A549 (cell line): Measurements from ENCODE around the gene DNAJB6.

Source experiments
- CEBPB ChIP-seq, 2 experiments: fragments of >200 bp in 1 of 2; sonication (Bioruptor Twin) in 1 of 2; formaldehyde crosslinking in 1 of 2; IDR thresholded peaks; 2 replicates each; pipeline ENCODE4 v1.6.1; 2012 to 2016
- EP300 ChIP-seq, 2 experiments: fragments of >200 bp; sonication (Bioruptor Twin); formaldehyde crosslinking; IDR thresholded peaks; 2 replicates in 1 of 2; 3 replicates in 1 of 2; pipeline ENCODE4 v1.6.1; 2016 to 2017
- JUN ChIP-seq, 2 experiments: fragments of >200 bp; sonication (Bioruptor Twin); formaldehyde crosslinking; IDR thresholded peaks; 2 replicates in 1 of 2; 3 replicates in 1 of 2; pipeline ENCODE4 v1.6.1; 2016 to 2017
- JUNB ChIP-seq: fragments of >200 bp; sonication (Bioruptor Twin); formaldehyde crosslinking; IDR thresholded peaks from 2 replicates; pipeline ENCODE4 v1.6.1; 2016
- MAX ChIP-seq: IDR thresholded peaks from 2 replicates; pipeline ENCODE4 v1.6.1; 2012
- MAZ ChIP-seq: fragments of 150-350 bp; IDR thresholded peaks from 2 replicates; pipeline ENCODE4 v1.6.1; 2014; ENCODE audit warnings: antibody characterized with exemption, low read depth, low read length, borderline replicate concordance
- TF ChIP-seq, protein P1 (sequence below): fragments of >200 bp; sonication (Bioruptor Twin); formaldehyde crosslinking; IDR thresholded peaks from 3 replicates; pipeline ENCODE4 v1.5.1; 2016
- TF ChIP-seq, protein P2 (sequence below): fragments of 250-450 bp; sonication (Bioruptor Pico); IDR thresholded peaks from 2 replicates; pipeline ENCODE4 v1.5.0; 2021; ENCODE audit warnings: mild to moderate bottlenecking, moderate library complexity, borderline replicate concordance
- TF ChIP-seq, protein P3 (sequence below): fragments of 200-600 bp; sonication (generic); IDR thresholded peaks from 2 replicates; pipeline ENCODE4 v1.6.1; 2016; ENCODE audit warnings: antibody characterized with exemption, mild to moderate bottlenecking, moderate library complexity

DNA sequence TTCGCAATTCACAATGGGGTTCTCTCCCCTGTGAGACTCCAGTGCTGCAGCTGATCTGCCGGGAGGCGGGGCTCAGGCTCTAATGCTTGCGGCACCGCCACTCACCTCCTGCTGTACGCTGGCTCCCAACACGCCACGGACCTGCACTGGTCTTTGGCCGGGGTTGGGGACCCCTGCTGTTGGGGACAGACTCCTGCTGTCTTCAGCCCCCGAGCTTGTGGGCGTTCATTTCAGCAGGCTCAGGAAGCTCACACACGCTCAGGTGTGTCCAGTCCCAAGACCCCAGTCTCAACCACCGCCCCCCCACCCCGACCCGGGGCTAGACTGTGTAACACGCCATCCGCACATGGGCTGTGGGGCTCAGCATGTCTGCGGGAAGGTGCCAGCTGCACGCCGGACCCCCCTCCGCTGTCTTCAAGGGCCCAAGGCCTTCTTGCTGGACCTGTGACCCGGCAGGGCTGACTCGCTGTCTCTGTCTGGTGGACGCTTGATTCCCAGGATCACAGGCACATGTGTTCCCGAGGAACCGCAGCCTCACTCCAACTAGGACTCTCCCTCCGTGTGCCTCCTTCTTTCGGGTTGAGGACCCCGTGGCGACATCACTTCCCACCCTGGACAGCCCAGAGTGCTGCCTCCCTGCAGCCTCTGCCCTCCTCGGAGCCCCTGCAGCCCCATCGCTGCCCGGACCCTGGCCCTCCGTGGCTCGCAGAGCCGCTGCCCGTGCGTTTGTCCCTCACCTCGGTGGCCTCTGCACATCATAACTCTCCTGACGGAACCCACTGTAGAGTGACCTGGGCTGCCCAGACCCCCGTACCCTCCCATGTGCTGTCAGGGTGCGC is 106.4 kb downstream of the DNAJB6 start:
- TF ChIP-seq EP300 (IDR thresholded peaks at IDR 0.05) (no peak), CEBPB (IDR thresholded peaks at IDR 0.05) (no peak), JUN (IDR thresholded peaks at IDR 0.05) (no peak), MAX (no peak), JUNB (no peak), MAZ (no peak)
- TF ChIP-seq, protein P1, sequence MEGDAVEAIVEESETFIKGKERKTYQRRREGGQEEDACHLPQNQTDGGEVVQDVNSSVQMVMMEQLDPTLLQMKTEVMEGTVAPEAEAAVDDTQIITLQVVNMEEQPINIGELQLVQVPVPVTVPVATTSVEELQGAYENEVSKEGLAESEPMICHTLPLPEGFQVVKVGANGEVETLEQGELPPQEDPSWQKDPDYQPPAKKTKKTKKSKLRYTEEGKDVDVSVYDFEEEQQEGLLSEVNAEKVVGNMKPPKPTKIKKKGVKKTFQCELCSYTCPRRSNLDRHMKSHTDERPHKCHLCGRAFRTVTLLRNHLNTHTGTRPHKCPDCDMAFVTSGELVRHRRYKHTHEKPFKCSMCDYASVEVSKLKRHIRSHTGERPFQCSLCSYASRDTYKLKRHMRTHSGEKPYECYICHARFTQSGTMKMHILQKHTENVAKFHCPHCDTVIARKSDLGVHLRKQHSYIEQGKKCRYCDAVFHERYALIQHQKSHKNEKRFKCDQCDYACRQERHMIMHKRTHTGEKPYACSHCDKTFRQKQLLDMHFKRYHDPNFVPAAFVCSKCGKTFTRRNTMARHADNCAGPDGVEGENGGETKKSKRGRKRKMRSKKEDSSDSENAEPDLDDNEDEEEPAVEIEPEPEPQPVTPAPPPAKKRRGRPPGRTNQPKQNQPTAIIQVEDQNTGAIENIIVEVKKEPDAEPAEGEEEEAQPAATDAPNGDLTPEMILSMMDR, result no peak
- TF ChIP-seq, protein P2, sequence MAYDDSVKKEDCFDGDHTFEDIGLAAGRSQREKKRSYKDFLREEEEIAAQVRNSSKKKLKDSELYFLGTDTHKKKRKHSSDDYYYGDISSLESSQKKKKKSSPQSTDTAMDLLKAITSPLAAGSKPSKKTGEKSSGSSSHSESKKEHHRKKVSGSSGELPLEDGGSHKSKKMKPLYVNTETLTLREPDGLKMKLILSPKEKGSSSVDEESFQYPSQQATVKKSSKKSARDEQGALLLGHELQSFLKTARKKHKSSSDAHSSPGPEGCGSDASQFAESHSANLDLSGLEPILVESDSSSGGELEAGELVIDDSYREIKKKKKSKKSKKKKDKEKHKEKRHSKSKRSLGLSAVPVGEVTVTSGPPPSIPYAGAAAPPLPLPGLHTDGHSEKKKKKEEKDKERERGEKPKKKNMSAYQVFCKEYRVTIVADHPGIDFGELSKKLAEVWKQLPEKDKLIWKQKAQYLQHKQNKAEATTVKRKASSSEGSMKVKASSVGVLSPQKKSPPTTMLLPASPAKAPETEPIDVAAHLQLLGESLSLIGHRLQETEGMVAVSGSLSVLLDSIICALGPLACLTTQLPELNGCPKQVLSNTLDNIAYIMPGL, result no peak
- TF ChIP-seq, protein P3, sequence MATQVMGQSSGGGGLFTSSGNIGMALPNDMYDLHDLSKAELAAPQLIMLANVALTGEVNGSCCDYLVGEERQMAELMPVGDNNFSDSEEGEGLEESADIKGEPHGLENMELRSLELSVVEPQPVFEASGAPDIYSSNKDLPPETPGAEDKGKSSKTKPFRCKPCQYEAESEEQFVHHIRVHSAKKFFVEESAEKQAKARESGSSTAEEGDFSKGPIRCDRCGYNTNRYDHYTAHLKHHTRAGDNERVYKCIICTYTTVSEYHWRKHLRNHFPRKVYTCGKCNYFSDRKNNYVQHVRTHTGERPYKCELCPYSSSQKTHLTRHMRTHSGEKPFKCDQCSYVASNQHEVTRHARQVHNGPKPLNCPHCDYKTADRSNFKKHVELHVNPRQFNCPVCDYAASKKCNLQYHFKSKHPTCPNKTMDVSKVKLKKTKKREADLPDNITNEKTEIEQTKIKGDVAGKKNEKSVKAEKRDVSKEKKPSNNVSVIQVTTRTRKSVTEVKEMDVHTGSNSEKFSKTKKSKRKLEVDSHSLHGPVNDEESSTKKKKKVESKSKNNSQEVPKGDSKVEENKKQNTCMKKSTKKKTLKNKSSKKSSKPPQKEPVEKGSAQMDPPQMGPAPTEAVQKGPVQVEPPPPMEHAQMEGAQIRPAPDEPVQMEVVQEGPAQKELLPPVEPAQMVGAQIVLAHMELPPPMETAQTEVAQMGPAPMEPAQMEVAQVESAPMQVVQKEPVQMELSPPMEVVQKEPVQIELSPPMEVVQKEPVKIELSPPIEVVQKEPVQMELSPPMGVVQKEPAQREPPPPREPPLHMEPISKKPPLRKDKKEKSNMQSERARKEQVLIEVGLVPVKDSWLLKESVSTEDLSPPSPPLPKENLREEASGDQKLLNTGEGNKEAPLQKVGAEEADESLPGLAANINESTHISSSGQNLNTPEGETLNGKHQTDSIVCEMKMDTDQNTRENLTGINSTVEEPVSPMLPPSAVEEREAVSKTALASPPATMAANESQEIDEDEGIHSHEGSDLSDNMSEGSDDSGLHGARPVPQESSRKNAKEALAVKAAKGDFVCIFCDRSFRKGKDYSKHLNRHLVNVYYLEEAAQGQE, result no peak
